Fibroblast of lung (primary cell): ENCODE results near the gene LENG1.

Source experiments
- CTCF ChIP-seq, 2 donors: IDR thresholded peaks in 1 of 2; conservative IDR thresholded peaks in 1 of 2; 1 replicate in 1 of 2; 2 replicates in 1 of 2; pipeline ENCODE4 v1.5.1; 2011 to 2012; ENCODE audit warnings: low read length in 2 of 2, control low read depth in 1 of 2, inconsistent platforms in 1 of 2, low read depth in 1 of 2, mild to moderate bottlenecking in 1 of 2
- EZH2 ChIP-seq: IDR thresholded peaks from 2 replicates; pipeline ENCODE4 v1.5.1; 2012; ENCODE audit warnings: low read length, control low read depth, mild to moderate bottlenecking; ENCODE audit errors: missing control alignments

GRCh38 chr19:54155694-54156093 is 3.8 kb downstream of the LENG1 start:
- TF ChIP-seq CTCF (conservative IDR thresholded peaks at IDR 0.05 in 1 of 2, IDR thresholded peaks at IDR 0.05 in 1 of 2; ENCODE audit: low read depth in 1 of 2, low read length in 2 of 2), result no peak
- no peak for TF ChIP-seq EZH2
